ENCODE measurements around the gene DDX4.

DNA sequence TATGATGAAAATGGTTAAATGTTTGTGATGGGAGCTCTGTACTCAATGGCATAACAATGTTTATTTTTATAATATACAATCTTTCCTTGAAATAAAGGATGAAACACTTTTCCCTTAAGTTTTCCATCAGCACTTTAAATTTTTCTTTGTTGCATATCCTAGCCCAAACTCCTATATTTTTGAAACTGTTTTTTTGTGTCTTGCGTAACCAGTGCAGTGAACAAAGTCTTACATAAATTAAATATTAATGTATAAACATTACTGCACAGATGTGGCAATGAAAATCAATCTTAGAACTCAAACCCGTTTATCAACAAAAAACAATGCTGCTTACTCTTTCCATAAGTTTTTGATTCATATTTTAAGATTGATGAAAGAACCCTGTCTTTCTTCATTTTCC, 79.2 kb downstream of the DDX4 start:
- TF ChIP-seq, protein P1, sequence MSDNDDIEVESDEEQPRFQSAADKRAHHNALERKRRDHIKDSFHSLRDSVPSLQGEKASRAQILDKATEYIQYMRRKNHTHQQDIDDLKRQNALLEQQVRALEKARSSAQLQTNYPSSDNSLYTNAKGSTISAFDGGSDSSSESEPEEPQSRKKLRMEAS (CRISPR knock-in tag; IDR thresholded peaks at IDR 0.05), result no peak
- TF ChIP-seq HDAC6 (IDR thresholded peaks at IDR 0.05; ENCODE audit: low read depth, low read length), result no peak
